Parathyroid adenoma (tissue), 2 donors: ENCODE results near the gene JCHAIN.

ENCODE experiments used
- H2AFZ ChIP-seq: fragments of 300-600 bp; sonication (generic); one replicate; pipeline ENCODE4 v1.7.0; 2017; ENCODE audit warnings: antibody characterized with exemption, mild to moderate bottlenecking
- H3K27ac ChIP-seq: fragments of 300-600 bp; sonication (generic); one replicate; pipeline ENCODE4 v1.7.0; 2017
- H3K27me3 ChIP-seq: fragments of 300-600 bp; sonication (generic); one replicate; pipeline ENCODE4 v1.7.0; 2017; ENCODE audit warnings: low read length; ENCODE audit not compliant: control insufficient read depth, insufficient read depth
- H3K36me3 ChIP-seq: fragments of 300-600 bp; sonication (generic); one replicate; pipeline ENCODE4 v1.7.0; 2017; ENCODE audit warnings: low read length; ENCODE audit not compliant: control insufficient read depth, insufficient read depth
- H3K4me1 ChIP-seq: fragments of 300-600 bp; sonication (generic); one replicate; pipeline ENCODE4 v1.7.0; 2017; ENCODE audit warnings: control low read depth
- H3K4me2 ChIP-seq: fragments of 300-600 bp; sonication (generic); one replicate; pipeline ENCODE4 v1.7.0; 2017; ENCODE audit warnings: low read length
- H3K4me3 ChIP-seq: fragments of 300-600 bp; sonication (generic); one replicate; pipeline ENCODE4 v1.7.0; 2017; ENCODE audit warnings: low read depth, low read length
- H3K79me2 ChIP-seq: fragments of 300-600 bp; sonication (generic); one replicate; pipeline ENCODE4 v1.7.0; 2017; ENCODE audit warnings: control low read depth
- H3K9ac ChIP-seq: fragments of 300-600 bp; sonication (generic); one replicate; pipeline ENCODE4 v1.7.0; 2017; ENCODE audit warnings: mild to moderate bottlenecking
- H3K9me3 ChIP-seq: fragments of 300-600 bp; sonication (generic); one replicate; pipeline ENCODE4 v1.7.0; 2017; ENCODE audit warnings: low read length; ENCODE audit not compliant: control insufficient read depth
- TF ChIP-seq, protein P1 (sequence below): fragments of 300-600 bp; sonication (generic); IDR thresholded peaks from one replicate; pipeline ENCODE4 v1.7.0; 2017; ENCODE audit warnings: antibody characterized with exemption, mild to moderate bottlenecking
- donor health status: primary hyperparathyroidism.

JCHAIN gene

DNA sequence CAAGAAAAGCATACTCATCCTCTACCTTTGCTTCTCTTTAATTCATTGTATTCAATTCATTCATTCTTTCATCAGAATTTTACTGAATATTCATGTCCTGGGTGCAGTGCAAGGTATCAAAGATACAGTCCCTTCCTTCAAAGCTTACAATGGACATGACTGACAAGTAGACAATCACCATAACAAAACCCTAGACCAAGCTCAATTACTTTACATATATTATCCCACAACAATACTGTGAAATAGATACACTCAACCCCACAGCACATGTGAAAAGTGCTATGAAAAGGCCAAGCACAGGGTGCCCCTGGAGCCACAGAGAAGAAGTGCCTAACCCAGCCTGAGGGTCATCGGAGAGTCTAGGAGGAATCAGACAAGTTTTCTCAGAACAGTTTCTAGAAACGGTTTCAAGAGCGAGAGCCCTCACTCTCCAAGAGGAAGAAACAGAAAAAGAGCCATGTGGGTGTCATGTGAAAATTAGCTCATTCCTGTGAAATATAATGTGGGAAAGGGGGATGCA is 58.9 kb downstream of the JCHAIN start:
- Histone ChIP-seq H3K4me2 (no peak overlapping the region), H3K9ac (no peak overlapping the region), H3K36me3 (no peaks in the 10 kb centered on the region), H3K27ac (no peak overlapping the region), H3K79me2 (no peaks in the 10 kb centered on the region), H3K4me1 (no peaks in the 10 kb centered on the region), H2AFZ (no peak overlapping the region), H3K4me3 (no peak overlapping the region), H3K27me3 (no peaks in the 10 kb centered on the region), H3K9me3 (no peaks in the 10 kb centered on the region)
- TF ChIP-seq, protein P1, sequence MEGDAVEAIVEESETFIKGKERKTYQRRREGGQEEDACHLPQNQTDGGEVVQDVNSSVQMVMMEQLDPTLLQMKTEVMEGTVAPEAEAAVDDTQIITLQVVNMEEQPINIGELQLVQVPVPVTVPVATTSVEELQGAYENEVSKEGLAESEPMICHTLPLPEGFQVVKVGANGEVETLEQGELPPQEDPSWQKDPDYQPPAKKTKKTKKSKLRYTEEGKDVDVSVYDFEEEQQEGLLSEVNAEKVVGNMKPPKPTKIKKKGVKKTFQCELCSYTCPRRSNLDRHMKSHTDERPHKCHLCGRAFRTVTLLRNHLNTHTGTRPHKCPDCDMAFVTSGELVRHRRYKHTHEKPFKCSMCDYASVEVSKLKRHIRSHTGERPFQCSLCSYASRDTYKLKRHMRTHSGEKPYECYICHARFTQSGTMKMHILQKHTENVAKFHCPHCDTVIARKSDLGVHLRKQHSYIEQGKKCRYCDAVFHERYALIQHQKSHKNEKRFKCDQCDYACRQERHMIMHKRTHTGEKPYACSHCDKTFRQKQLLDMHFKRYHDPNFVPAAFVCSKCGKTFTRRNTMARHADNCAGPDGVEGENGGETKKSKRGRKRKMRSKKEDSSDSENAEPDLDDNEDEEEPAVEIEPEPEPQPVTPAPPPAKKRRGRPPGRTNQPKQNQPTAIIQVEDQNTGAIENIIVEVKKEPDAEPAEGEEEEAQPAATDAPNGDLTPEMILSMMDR = no peak

DNA sequence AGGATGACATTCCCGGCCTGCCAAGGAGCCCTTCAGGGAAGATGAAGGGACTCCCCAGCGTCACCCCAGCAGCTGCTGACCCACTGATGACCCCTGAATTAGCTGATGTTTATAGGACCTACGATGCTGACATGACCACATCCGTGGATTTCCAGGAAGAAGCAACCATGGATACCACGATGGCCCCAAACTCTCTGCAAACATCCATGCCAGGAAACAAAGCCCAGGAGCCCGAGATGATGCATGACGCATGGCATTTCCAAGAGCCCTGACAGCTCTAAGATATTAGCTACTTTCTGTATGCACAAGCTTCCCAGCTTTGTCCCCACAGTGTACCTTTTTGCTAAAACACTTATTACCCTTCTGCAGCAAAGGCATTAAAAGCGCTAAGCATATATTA is 59.8 kb downstream of the JCHAIN start:
- Histone ChIP-seq H3K36me3 (no peaks in the 10 kb centered on the region), H3K4me3 (no peak overlapping the region), H3K9ac (no peak overlapping the region), H3K27ac (no peak overlapping the region), H3K79me2 (no peaks in the 10 kb centered on the region), H3K4me2 (no peak overlapping the region), H3K27me3 (no peaks in the 10 kb centered on the region), H2AFZ (no peak overlapping the region), H3K9me3 (no peaks in the 10 kb centered on the region), H3K4me1 (no peaks in the 10 kb centered on the region)
- TF ChIP-seq, protein P1 = no peak
